ENCODE data around the gene TNFRSF8.
"Not testable (repeated sequence)": the region's sequence is repeated elsewhere in the genome, so short reads cannot be mapped to it uniquely, and the experiment has no call there.

Gene TNFRSF8

DNA sequence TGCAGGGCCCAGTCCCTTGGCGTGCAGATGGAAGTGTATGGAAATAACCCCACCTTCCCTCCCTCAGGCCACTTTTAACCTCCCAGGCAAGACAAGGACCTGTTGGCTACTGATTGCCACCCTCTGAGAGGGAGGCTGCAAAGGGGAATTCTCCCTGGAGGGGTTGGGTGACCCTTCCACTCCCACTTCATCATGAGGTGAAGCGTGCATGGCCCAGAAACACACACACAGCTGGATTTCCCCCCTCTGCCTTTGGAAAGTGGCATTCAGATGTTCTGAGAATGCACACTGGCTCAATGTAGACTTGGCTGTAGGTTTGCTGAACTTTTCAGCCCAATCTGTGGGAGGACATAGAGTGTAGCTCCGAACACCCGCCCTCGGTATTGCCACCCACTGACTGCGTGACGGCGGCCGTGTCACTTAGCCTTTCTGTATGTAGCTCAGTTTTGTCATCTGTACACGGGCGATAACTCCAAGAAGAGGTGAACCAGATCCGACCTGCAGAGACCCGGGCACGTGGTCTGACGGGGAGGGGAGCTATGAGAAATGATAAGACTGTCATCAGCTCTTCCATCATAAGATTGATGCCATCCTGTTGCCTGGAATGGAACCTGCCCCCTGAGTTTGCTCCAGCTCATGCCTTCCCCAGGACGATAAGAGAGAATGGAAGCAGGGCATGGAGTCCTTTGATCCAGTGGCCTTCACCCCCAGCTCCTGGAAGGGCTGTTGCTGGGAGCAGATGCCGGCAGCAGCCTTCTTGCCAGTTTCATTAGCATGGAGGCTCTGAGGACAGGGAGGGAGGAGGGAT is 24.5 kb upstream of the TNFRSF8 start:
- no peak for DNase-seq (ENCODE audit: low read depth in 2 of 2)

DNA sequence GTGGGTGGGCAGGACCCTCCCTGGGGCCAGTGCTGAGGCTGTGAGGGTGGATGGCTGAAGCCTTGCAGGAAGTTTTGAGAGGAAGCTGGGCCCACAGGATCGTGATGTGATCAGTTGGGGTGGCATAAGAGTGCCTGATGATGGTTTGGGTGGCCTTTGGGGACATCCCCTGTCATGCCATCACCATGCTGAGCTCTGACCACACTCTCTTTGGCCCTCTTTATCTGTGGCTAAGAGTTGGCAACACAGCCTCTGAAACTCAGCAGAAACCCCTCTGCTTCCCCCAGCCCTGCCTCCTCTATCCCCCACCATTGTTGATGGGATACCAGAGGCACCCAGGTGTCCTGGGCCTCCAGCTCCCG is 24.0 kb upstream of the TNFRSF8 start:
- no peak for DNase-seq (ENCODE audit: low read depth in 2 of 2)

DNA sequence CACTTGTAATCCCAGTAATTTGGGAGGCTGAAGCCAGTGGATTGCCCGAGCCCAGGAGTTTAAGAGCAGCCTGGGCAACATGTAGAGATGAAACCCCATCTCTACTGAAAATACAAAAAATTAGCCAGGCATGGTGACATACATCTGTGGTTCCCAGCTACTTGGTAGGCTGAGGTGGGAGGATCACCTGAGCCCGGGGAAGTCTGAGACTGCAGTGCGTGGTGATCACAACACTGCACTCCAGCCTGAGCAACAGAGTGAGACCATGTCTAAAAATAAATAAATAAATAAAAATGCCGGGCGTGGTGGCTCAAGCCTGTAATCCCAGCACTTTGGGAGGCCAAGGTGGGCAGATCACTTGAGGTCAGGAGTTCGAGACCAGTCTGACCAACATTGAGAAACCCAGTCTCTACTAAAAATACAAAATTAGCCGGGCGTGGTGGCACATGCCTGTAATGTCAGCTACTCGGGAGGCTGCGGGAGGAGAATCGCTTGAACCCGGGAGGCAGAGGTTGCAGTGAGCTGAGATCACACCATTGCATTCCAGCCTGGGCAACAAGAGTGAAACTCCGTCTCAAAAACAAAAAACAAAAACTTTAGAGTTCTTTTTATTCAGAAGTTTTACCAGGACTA is 23.2 kb upstream of the TNFRSF8 start:
- not testable (repeated sequence) for DNase-seq (ENCODE audit: low read depth in 2 of 2)

DNA sequence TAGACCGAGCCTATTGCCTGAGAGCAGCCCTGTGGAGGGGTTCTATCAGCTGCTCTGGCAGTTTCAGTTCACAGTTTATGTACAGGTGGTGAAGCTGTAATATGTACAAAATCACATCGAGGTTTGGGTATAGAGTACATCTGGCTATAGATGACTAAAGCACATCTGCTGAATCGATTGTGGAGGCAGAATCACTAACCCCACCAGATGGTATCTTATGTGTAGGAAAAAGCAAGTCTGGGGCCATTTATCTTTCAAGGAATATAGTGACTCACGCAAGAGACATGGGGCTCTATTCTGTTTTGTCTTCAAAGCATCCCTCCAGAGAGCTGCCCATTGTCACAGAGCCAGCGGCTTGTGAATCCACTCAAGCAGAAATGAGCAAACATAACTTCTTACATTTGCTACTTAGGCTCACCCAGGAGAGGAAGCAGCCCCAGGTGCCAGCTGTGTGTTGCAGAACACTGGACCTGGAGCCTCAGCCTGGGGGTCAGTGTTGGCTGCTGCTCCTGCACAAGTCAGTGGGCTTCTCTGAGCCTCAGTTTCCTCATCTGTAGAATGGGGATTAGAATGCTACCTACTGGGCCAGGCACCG is 22.5 kb upstream of the TNFRSF8 start:
- DNase-seq (ENCODE audit: low read depth in 2 of 2): no peak

DNA sequence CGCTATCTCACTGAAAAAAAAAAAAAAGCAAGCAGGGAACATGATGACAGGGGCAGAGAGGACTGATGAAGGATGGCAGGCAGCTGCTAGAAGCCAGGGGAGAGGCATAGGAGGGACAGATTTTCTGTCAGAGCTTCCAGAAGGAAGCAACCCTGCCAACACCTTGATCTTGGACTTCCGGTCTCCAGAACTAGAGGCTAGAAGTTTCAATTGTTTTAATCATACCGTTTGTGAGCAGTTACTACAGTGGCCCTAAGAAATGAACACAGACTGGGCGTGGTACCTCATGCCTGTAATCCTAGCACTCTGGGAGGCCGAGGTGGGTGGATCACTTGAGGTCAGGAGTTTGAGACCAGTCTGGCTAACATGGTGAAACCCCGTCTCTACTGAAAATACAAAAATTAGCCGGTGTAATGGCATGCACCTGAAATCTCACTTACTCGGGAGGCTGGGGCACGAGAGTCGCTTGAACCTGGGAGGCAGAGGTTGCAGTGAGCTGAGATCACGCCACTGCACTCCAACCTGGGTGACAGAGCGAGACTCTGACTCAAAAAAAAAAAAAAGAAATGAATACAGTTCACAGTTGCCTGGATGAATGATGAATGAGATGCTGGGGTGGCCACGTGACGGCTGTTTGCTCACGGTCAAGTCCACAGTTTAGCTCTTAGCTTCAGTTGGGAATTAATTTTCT is 18.8 kb upstream of the TNFRSF8 start:
- DNase-seq (ENCODE audit: low read depth in 2 of 2): not testable (repeated sequence)

DNA sequence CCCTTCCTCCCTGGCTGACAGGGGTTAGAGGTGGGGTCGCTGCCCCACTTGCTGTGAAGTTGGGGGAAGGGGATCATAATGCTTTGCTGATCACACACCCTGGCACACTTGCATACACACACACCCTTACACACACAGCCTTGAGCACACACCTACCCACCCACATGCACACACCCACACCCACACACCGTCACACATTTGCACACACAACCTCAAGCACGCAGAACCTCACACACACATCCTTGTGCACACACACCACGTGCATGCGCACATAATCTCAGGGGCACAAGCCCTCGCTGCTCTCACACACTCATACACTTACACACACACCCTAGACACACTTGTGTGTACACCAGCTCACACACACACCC is 16.4 kb upstream of the TNFRSF8 start:
- no peak for DNase-seq (ENCODE audit: low read depth in 2 of 2)

DNA sequence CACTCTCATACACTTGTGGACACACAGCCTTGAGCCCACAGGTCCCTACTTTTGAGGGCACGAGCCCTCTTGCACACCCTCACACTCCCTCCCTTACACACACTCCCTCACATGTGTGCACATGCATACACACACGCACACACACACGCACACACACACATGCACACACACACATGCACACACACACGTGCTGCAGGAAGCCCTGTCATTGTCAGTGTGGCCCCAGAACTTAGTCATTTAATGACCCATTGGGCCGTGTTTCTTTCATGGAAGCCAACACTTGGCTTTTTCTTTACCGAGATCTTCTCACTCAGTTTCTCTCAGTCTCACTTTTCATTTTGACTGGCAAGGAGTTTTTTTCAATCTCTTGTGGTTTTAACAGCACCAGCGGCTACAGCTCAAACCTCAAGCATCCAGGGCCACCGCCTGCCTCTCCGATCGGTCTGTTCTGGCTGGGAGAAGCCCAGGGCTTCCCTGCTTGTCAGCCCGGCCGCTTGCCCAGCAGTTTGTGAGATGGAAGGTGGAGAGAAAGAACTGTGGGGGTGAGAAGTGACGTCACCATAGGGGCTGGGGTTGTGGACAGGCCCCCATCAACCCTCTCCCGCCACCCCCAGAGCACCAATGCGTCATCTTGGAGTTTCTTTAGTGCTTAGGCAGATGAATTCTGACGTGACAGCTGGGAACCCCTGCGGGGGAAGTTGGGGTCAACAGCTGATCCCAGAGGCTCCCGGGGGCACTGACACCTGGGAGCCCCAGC is 15.8 kb upstream of the TNFRSF8 start:
- DNase-seq (ENCODE audit: low read depth in 2 of 2): no peak

DNA sequence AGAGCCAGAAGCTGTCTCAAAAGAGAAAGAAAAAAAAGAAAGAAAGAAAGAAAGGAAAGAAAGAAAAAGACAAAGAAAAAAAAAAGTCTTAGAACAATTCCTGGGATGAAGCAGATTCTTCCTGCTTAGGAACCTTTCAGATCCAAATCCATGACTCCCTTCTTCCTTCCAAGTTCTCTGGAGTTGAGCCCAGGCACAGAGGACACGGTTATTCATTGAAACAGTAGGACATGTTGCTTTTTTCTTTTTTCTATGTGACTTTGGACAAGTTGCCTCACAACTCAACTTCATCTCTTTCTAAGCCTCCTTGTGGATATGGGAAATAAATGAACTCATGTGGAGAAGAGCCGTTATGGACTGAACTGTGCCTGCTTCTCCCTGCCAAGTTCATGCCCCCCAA is 14.7 kb upstream of the TNFRSF8 start:
- no peak for DNase-seq (ENCODE audit: low read depth in 2 of 2)

DNA sequence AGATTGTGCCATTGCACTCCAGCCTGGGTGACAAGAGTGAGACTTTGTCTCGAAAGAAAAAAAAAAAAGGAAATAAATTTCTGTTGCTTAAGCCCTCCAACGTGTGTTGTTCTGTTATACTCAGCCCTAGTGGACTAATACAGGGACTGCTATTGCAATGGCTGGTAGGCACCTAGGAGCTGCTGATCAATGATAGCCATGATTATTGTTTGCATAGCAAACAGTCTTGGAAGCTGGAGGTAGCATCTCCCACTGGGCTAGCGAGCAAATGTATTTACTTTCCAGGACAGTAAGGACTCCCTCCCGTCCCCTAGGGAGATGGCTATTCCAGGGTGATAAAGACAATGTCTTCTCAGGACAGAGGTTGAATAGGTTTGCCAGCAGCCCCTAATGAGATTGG is 13.5 kb upstream of the TNFRSF8 start:
- DNase-seq (ENCODE audit: low read depth in 2 of 2): no peak

DNA sequence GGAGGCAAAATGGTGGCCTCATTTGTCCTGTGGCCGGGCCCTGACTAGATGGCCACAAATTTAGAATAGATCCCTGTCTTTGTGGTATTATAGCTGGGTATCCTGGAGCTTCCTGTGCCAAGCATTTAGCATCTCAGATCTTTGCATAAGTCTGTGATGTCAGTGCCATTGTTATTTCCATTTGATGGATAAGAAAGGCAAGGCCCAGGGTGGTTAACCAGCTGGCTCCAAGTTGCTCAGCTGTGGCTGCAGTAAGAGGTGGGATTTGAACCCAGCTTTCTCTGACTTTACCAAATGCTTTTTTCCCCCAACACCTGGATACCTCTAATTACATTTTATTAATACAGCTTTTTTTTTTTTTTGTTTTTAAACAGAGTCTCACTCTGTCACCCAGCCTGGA is 11.7 kb upstream of the TNFRSF8 start:
- no peak for DNase-seq (ENCODE audit: low read depth in 2 of 2)

DNA sequence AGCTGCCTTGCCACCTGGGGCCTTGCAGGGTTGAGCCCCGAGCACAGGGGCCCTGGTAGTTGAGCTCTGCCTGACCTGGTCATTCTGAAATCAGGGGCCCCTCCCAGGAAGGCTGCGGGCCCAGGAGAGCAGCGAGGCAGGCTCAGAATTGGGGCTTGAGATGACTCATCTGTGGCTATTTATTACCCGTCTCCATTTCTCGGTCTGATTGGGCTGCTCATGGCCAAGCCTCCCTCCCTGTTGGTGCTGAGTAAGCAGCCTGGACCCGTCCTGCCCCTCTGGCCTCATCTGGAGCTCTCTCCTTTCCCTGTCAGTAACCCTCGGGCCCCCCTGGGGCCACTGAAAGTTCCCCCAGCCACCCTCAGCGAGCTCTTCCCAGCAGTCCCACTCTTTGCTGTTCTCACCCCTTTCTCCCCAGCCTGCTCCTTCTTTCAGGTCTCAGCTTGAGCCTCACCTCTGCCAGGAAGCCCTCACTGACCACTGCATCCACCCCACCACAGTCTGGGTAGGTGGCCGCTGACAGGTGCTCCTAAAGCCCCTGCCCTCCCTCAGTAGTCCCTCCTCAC is 11.0 kb upstream of the TNFRSF8 start:
- no peak for DNase-seq (ENCODE audit: low read depth in 2 of 2)

DNA sequence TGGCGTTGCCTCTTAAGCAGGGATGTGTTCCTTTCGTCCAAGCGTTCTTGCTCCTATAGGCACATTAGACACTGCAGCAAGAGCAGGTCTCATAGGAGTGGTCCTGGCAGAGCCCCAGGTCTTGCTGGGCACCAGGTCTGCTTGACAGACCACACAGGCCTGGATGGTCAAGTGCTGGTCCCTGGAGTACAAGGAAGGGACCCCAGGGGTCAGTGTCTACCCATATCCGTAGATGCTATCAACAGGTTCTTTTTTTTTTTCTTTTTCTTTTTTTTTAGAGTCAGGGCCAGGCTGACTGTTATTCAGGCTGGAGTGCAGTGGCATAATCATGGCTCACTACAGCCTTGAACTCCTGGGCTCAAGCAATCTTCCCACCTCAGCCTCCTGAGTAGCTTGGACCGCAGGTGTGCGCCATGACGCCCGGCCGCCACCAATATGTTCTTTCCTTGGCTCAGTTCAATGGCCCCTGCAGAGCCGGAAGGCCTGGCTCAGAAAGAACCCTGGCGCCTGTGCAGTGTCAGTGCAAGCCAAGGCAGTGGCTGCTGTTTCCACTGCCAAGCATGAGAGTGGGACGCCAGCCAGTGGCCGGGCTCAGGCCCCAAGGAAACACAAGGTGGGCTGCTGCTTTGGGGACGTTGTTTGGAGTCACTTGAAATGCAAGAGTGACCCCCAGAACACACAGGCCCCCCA is 10.0 kb upstream of the TNFRSF8 start:
- no peak for DNase-seq (ENCODE audit: low read depth in 2 of 2)

DNA sequence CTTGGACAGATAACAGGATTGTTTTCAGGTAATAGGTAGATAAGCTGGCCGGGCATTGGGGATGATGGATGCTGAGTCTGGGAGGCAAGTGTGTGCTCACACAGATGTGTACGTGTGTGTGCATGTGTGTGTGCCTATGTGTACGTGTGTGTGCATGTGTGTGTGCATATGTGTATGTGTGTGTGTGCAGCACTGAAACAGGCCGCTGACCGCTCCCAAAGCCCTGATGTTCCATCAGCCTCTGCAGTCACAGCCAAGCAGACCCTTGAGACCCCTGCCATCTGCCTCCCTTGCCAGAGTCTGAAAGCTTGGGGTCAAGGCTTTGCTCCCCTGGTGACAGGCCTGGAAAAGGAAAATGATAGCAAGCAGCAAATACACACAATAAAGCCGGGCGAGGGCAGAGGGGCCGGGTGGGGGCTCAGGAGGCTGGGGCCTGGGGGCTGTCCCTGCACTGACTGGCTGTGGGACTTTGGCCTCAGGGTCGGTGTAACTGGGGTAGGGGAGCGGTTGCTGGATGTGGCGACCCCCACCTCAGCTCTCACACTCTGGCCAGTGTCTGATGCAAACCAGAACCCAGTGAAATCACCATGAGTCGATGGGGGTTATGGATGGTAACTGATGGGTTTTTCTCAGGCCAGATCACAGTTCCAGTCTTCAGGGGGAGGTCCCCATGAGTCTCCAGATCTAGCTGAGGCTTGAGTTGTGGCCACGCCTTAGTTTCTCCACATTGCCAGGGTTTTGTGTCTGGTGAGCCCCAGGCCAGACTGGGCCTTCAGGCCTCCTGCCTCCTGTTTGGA is 9.2 kb upstream of the TNFRSF8 start:
- no peak for DNase-seq (ENCODE audit: low read depth in 2 of 2)

DNA sequence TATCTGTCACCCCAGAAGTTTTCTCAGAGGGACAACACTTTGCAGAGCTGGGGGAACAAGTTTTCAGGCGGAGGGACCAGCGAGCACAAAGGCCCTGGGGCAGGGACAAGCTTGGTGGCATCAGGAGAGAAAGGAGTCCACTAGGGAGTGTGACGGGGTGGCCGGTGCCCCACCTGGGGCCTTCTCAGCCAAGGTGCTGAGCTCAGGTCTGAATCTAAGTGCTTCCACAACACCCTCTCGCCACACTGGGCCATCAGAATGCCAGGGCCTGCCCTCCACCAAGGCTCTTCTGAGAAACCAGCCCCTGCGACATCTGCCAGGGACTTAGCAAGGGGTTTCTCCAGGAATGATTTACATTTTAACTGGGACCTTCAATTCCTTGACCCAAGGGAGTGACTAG is 7.8 kb upstream of the TNFRSF8 start:
- no peak for DNase-seq (ENCODE audit: low read depth in 2 of 2)

DNA sequence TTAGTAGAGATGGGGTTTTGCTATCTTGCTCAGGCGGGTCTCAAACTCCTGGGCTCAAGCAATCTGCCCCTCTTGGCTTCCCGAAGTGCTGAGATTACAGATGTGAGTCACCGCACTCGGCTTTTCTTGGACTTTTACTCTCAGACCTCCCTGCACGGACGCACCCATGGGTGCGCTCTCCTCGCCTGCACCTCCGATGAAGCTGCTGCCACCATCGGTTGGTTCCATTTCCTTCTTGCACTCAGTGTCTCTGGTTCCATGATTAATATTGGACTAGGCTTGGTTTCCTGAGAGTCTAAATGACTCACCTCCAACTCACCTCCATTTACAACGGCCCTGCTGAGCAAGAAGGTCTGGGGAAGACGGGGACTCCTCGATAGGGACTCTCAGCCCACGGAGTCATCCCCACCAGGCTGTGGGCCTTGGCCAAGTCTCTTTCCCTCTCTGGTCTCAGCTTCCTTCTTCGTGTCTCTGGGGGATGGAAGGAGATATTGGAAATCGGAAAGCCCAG is 6.7 kb upstream of the TNFRSF8 start:
- DNase-seq (ENCODE audit: low read depth in 2 of 2): no peak

DNA sequence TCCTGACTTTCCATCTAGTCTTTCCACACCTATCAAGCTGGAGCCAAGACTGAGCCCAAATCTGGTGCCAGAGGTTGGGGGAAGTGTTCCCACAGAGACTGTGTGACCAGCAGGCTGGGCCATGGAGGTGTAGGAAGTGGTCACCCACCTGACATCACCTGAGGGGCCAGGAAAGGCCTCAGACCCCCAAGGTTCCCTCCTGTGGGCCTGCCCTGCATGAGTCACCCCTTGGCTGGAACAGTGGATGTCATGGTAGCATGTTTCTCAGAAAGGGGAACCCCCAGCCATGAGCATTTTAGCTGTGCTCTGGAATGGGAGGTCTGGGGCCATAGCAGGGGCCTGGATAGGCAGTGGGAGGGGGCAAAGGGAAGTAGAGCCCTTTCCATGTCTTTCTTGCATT is 5.7 kb upstream of the TNFRSF8 start:
- DNase-seq (ENCODE audit: low read depth in 2 of 2): no peak

DNA sequence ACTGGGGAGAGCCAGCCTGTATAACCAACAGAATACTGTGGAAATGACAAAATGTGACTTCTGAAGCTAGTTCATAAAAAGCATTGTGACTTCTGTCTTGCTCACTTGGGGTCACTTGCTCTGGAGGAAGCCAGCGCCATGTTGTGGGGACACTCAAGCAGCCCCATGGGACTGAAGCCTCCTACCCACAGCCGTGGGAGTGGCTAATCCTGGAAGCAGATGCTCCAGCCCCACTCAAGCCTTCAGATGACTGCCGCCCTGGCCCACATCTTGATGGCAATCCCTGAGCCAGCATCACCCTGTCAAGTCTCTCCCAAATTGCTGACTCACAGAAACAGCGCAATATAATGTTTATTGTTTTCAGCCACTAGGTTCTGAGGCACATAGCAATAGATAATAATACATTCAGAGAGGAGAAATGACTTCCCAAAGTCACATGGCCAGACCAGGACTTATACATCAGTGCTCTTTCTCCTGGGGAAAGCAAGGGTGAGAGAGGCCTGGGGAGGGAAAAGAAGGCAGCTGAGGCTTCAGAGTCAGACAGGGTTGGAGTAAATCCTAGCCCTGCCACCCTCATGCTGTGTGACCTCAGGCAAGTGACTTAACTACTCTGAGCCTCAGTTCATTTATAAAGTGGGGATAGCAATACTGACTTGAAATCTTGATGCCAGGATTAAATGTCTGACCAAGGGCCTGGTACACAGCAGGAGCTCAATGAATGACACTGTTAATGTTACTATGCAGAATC is 5.0 kb upstream of the TNFRSF8 start:
- DNase-seq (ENCODE audit: low read depth in 2 of 2): no peak

DNA sequence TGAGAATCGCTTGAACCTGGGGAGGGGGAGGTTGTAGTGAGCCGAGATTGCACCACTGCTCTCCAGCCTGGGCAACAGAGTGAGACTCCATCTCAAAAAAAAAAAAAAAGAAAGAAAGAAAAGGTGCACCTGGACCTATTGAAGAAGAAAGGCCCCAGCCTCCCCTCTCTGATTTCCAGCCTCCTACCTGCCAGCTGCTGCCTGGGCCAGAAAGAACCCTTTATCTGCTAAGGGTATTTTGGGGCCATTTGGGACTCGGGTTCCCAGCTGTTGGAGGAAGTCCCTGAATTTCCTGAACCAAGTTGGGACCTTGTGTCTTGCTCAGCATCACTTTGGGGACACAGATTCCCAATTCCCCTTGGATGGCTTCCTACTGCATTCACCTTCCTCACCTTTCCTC is 3.9 kb upstream of the TNFRSF8 start:
- no peak for DNase-seq (ENCODE audit: low read depth in 2 of 2)

DNA sequence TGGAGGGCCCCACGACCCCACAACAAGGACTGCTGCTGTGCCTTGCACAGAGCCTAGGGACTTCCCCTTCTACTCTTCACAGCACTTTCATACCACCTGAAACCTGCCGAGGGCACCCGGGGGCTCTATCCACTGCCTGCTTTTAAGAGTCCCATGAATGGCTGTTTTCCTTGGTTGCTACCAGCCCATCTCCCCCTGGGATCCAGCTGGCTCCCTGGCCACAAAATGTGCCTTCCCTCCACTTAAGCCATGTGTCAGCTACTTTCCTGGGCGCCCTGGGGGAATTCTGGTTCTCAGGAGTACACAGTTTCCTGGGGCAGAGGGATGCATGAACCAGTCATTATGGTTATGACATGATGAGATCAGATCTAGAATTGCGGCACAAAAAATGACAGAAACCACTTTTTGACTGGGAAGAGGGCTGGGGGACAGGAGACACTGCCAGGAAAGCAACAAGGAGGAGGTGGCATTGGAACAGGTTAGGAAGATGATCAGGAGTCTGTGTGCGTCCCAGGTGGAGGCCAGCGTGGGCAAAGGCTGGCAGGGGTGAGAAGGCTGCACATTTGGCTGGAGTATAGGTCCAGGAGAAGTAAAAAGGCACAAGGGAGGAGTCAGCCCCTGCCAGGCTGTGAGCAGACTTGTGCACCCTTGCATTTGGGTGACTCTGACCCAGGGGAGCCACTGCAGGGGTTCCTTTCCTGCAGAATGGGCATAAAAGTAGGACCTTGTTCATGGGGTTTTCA is 3.2 kb upstream of the TNFRSF8 start:
- no peak for DNase-seq (ENCODE audit: low read depth in 2 of 2)
